22Rv1 (cell line): ENCODE results near the gene TTC7B.

Source experiments
- ZFX ChIP-seq: fragments of 450-650 bp; IDR thresholded peaks from 2 replicates; pipeline ENCODE4 v1.6.1; 2017; ENCODE audit warnings: antibody characterized with exemption, borderline replicate concordance
- TF ChIP-seq, protein P1 (sequence below): fragments of 450-650 bp; IDR thresholded peaks from 2 replicates; pipeline ENCODE4 v1.5.1; 2017; ENCODE audit warnings: mild to moderate bottlenecking

DNA sequence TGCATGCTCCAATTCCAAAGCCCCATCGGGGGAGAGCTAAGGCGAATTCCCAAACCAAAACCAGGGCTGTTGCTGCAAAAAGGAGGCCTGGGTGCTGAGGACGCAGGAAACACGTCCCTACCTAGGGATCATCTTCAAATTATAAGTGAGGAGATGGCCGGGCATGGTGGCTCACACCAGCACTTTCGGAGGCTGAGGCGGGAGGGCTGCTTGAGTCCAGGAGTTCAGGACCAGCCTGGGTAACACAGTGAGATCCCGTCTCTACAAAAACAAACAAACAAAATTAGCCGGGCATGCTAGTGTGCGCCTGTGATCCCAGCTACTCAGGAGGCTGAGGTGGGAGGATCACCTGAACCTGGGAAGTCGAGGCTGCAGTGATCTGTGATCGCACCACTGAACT, 276.2 kb downstream of the TTC7B start:
- TF ChIP-seq, protein P1, sequence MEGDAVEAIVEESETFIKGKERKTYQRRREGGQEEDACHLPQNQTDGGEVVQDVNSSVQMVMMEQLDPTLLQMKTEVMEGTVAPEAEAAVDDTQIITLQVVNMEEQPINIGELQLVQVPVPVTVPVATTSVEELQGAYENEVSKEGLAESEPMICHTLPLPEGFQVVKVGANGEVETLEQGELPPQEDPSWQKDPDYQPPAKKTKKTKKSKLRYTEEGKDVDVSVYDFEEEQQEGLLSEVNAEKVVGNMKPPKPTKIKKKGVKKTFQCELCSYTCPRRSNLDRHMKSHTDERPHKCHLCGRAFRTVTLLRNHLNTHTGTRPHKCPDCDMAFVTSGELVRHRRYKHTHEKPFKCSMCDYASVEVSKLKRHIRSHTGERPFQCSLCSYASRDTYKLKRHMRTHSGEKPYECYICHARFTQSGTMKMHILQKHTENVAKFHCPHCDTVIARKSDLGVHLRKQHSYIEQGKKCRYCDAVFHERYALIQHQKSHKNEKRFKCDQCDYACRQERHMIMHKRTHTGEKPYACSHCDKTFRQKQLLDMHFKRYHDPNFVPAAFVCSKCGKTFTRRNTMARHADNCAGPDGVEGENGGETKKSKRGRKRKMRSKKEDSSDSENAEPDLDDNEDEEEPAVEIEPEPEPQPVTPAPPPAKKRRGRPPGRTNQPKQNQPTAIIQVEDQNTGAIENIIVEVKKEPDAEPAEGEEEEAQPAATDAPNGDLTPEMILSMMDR = no peak
- no peak for TF ChIP-seq ZFX
